Psoas muscle (tissue), 8 donors: ENCODE measurements around the gene TBX4. TPM values are rescaled to one million over a fixed set of nuclear protein-coding genes. Genes with fewer than 3 reads are reported as not detected.

ENCODE experiments used
- ATAC-seq, 4 donors: fragments of 200-7000 bp; cut with Tn5 transposase; one replicate each; pipeline ENCODE4 v1.9.1; 2020; ENCODE audit warnings: moderate library complexity in 3 of 4, mild to moderate bottlenecking in 2 of 4
- DNase-seq, 2 donors: peaks; one replicate each; pipeline ENCODE4 v3.0.0-alpha.2; 2020
- H3K27ac ChIP-seq: fragments of 200-600 bp; one replicate; pipeline ENCODE4 v1.8.0; 2022
- H3K27me3 ChIP-seq, 3 donors: fragments of 200-600 bp in 1 of 3; one replicate each; pipeline versions ENCODE4 v1.6.1 to v1.8.0; 2013 to 2022; ENCODE audit warnings: low read length in 2 of 3, mild to moderate bottlenecking in 2 of 3, moderate library complexity in 1 of 3; ENCODE audit not compliant: insufficient read depth in 3 of 3
- H3K36me3 ChIP-seq, 2 donors: fragments of 200-600 bp in 1 of 2; one replicate each; pipeline versions ENCODE4 v1.6.1 to v1.8.0; 2013 to 2022; ENCODE audit warnings: low read depth in 1 of 2, mild to moderate bottlenecking in 1 of 2, moderate library complexity in 1 of 2; ENCODE audit not compliant: insufficient read depth in 1 of 2
- H3K4me1 ChIP-seq: fragments of 200-600 bp; one replicate; pipeline ENCODE4 v1.8.0; 2022
- H3K4me3 ChIP-seq: fragments of 200-600 bp; one replicate; pipeline ENCODE4 v1.8.0; 2022; ENCODE audit warnings: mild to moderate bottlenecking
- H3K9me3 ChIP-seq: fragments of 200-600 bp; one replicate; pipeline ENCODE4 v1.8.0; 2022
- CTCF ChIP-seq: fragments of 200-600 bp; IDR thresholded peaks from one replicate; pipeline ENCODE4 v1.8.0; 2022; ENCODE audit warnings: antibody characterized with exemption
- WGBS, 3 donors: extraction: QIAGEN DNeasy Blood & Tissue Kit; methylation state at CpG; one replicate each; pipeline versions ENCODE4 v1.1.6 to v1.1.7; 2013; 5-methylcytosine and 5-hydroxymethylcytosine counted together
- intact Hi-C, 2 donors: fragments of 100-400 bp; cut with DNase I; formaldehyde crosslinking; loops; one replicate each; pipeline versions ENCODE4 v1.11.0 to v1.14.2; 2022
- polyA plus RNA-seq, 3 donors: library from polyadenylated mRNA; stranded (reverse); fragments of 200-250 nt; gene quantifications; one replicate each; pipeline ENCODE4 v1.2.3, GENCODE V29; 2013
- total RNA-seq, 4 donors: library from RNA; stranded (reverse); fragmentation: NEBNext Ultra II Directional in 2 of 4; extraction: Animal tissue kit (Norgen Biotek cat#: 25700) in 2 of 4; gene quantifications; one replicate each; pipeline versions ENCODE4 v1.2.1 to v1.2.4, GENCODE V29; 2021 to 2023
- donor health status: healthy with polysubstance abuse.
- donor health status: DM: no; HTN: no; CAD: no; lungs with moderate emphysema.
- donor health status: Bipolar disorder and iron deficiency.
- donor health status: healthy.
- donor health status: DM: yes; HTN: yes; CAD: no.
- donor health status: DM: no; HTN: no; CAD: no.
- donor health status: DM: no; HTN: no; CAD: no.
- donor health status: DM: yes; HTN: yes; CAD: no.

The TBX4 gene
- total and polyA plus RNA-seq, 7 donors, result 0.22 TPM; not detected in 6

GRCh38 chr17:61461967-61462718 is 9.9 kb downstream of the TBX4 start:
- no peak for ATAC-seq
- DNase-seq, result no peak
- no peak for TF ChIP-seq CTCF

GRCh38 chr17:61462719-61463315 is 10.6 kb downstream of the TBX4 start:
- H3K4me3 ChIP-seq, result no peak overlapping the region
- H3K4me1 ChIP-seq, result no peaks in the 10 kb centered on the region
- no peaks in the 10 kb centered on the region for H3K9me3 ChIP-seq
- no peaks in the 10 kb centered on the region for H3K36me3 ChIP-seq
- TF ChIP-seq CTCF, result no peak
- no peak overlapping the region for H3K27ac ChIP-seq
- 58 to 67% (median 67%) methylated on average over 10 of the region's 10 CpGs for WGBS, 3 donors
- peaks cover 0 to 51% (median 25%) of the 10 kb centered on the region in 3 donors for H3K27me3 ChIP-seq
- intact Hi-C loops, result no loop called here
- ATAC-seq (no peak), DNase-seq (no peak)

More at GRCh38 chr17:61461967-61462718, 9.9 kb downstream of the TBX4 start:
- Histone ChIP-seq H3K4me1 (no peaks in the 10 kb centered on the region), H3K27ac (no peak overlapping the region), H3K27me3 (peaks cover 0 to 58% (median 29%) of the 10 kb centered on the region in 3 donors), H3K4me3 (peak overlapping the region; percentile 31), H3K36me3 (no peaks in the 10 kb centered on the region), H3K9me3 (no peaks in the 10 kb centered on the region)
- WGBS, 3 donors, result 15 to 16% (median 16%) methylated on average over 44 to 55 of the region's 55 CpGs
- intact Hi-C loops, result no loop called here

GRCh38 chr17:61463316-61464129 is 11.3 kb downstream of the TBX4 start:
- Histone ChIP-seq H3K36me3 (no peaks in the 10 kb centered on the region), H3K27me3 (peaks cover 0 to 44% (median 20%) of the 10 kb centered on the region in 3 donors), H3K4me3 (no peak overlapping the region), H3K4me1 (no peaks in the 10 kb centered on the region), H3K9me3 (no peaks in the 10 kb centered on the region), H3K27ac (no peak overlapping the region)
- peak in 1 of 2 donors; percentile 36 for DNase-seq
- no peak for TF ChIP-seq CTCF
- intact Hi-C loops, result no loop called here
- no peak for ATAC-seq
- WGBS, 3 donors, result 71 to 78% (median 73%) methylated on average over 11 to 12 of the region's 12 CpGs

- no peak overlapping the region for H3K4me3 ChIP-seq
- H3K9me3 ChIP-seq, result no peaks in the 10 kb centered on the region
- H3K27me3 ChIP-seq, result peaks cover 0 to 43% (median 18%) of the 10 kb centered on the region in 3 donors
- no peak overlapping the region for H3K27ac ChIP-seq
- 80 to 86% (median 83%) methylated on average over 21 of the region's 21 CpGs for WGBS, 3 donors
- H3K4me1 ChIP-seq, result no peaks in the 10 kb centered on the region
- intact Hi-C loops, result no loop called here
- TF ChIP-seq CTCF, result no peak
- no peaks in the 10 kb centered on the region for H3K36me3 ChIP-seq
- no peak for DNase-seq
- no peak for ATAC-seq
These were observed 12.1 kb downstream of the TBX4 start for GRCh38 chr17:61464130-61464842.
